ENCODE results near the gene TES.
"Not testable (repeated sequence)": the region's sequence is repeated elsewhere in the genome, so short reads cannot be mapped to it uniquely, and the experiment has no call there.

The TES gene

DNA sequence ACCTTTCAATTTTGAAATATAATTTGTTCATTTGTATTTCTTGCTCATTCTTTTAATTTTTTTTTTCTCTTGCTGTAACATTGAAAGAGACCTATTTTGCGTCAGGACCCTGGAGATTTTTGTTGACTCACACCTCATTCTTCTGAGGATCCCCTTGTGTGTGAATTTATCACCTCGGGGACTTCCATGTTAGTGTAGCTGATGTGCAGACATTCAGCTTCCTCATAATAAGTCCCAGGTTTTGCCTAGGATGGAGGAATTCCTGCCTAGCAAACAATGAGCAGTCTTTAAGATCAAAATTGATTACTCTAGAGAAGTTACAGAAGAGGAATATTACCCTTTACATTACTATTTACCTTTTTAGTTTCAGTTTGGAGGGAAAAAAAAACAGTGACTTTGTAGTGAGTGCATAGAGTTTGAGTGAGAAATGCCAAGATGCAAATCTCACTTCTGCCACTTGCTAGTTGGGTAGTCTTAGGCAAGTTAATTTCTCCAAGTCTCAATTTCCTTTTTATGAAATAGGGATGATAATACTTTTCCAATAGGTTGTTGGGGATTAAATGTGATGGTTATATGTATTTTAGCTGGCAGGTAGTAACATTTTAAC is 14.3 kb downstream of the TES start:
- DNase-seq = no peak

DNA sequence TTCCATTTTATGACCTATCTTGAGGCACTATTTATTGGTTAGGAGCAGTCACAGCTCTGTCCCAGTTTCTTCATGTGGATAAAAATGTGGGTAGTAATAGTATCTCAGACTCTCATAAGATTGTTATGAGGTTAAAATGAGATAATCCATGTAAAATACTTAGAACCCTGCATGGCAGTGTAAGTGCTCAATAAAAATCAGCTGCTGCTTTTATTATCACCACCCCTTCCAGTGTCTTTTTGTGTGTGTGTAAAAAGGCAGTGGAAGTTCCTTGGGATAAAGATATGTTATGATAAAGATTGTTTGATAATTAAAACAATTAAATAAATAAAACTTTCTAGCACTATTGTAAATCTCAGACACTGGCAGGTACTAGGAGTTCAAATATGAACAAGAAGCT is 15.5 kb downstream of the TES start:
- DNase-seq = no peak

DNA sequence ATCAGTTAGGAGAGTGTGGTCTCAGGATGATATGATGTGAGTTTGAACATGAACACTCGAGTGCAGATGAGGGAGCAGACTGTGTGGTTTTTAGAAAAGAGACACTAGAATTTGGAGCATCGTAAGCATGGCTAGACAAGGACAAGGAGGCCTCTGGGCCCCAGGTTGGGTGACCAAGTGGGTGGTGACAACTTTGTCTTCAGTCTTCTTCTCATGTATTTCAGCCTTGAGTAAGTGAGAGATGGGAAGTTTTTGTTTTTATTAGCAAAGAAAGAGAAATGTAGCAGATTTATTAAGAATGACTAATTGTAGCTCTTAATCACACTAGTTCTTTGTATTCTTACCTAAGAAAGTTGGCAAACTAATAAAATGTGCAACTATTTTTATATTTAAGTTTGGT is 16.3 kb downstream of the TES start:
- DNase-seq = no peak

DNA sequence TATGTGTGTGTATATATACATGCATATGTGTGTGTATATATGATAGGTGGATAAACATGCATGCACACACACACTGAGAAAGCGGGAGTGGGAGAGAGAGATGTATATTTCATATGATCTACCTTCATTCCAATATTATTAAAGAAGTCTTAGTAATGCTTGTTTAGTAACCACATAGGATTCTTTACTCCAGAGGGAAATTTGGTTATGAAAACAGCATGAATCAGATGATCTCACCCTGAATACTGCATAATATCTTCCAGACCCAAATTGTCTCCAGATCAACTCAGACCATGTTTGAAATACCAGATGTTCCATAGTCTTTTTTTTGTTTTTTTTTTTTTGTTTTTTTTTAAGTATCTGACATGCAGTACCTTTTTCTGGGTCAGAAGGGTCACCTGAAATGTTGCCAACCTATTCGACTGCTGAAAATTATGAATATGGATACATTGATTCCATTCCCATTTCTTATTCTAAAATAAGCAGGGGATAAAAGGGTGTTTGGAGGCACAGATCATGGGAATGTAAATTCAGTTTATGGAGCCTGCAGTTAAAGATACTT is 17.4 kb downstream of the TES start:
- no peak for DNase-seq

DNA sequence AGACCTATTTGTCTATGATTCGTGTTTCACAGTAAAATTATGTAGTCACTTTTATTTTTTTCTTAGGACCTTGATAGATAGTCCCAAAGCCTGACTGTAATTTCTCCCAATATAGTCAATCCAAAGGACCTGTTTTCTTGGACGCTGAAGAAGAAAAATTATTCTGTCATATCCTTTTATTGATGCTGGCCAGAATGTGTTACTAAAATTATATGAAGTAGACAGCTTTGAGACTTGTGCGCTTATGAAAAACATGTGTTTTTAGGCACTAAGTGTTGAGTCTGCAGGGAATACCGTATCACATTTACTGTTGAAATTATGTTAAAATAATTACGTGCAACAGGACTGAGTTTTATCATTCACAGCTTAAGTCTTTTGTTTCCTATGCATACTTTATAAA is 17.9 kb downstream of the TES start:
- DNase-seq = no peak

DNA sequence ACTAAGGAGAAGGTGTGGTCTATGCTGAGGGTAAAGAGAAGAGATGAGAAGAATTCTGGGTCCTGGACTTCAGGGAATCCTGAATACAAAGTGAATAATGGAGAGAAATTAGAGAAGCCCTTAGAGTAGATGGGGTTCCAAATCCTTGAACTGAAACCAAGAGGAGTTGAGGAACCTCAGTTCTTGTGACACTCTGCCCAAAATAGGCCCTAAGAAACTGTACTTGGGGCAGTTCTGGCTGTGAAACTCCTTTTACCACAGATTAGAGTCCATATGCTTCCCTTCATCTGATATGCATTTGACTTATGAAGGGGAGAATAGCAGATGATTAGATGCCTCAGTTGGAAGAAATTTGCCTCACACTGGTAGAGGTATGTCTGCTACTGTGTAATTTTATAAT is 19.0 kb downstream of the TES start:
- no peak for DNase-seq

DNA sequence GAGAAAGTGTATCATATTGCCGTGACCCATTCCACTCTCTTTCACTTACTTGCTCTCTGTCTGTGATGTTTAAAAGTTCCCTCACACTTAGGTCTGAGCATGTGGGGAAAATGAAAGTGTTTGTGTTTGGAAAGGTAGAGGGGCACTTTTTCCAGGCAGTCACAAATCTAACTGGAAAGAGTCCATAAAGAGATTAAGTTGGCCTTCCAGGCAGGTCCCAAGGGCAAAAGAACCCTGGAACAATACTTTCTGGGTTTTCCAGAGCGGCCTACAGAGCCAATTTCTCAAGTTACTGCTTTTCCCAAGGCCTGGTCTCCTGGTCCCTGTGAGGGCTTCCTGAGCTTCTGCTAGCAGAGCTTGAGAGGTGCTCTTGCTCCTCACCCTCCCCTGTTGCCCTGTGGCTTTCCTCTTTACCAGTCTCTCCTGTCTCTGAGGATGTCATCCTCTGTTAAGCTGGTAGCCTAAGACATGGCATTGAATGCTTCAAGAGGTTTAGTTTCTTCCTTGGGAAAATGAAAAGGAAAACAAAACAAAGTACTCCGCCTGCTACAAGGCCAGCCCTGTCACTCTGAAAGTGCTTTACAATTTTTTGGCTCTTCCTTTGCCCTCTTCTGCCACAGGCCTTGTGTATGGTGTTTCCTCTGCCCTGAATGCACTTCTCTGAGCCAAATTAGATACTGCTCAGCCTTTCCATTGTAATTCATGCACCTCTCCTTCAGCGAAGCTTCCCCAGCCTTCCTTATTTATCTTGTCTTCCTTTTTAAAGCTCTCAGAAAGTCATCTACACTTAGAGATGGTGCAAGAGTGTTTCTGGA is 20.1 kb downstream of the TES start:
- DNase-seq = no peak

DNA sequence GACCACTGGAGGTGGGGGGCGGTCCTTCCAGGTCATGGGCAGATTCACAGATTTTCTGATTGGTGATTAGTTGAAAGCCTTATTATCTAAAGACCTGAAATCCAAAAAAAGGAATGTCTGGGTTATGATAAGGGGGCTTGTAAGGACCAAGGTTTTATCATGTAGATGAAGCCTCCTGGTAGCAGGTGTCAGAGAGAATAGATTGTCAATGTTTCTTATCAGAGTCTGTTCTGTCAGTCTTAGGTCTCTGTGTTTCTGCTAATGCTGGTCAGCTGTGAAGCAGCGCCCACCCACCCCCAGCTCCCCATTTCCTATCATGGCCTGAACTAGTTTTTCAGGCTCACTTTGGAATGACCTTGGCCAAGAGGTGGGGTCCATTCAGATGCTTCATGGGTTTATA is 21.2 kb downstream of the TES start:
- DNase-seq = no peak

DNA sequence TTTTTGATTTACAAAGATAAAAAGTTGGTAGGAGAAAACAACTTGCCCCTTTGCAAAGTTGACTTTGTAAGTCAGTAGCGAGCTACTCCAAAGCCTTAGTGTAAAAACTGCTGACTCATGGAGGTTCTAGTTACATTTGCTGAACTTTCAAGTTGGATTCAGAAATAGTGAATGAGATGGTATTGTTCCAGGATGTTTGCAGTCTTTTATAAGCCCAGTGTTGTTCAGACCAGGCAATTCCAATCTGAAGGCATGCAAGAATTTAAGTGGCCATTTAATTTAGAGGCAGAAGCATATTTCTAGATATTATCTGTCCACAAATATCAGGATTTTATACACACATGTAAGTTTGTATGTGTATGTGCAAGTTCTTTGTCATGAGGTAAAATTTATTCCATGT is 21.6 kb downstream of the TES start:
- DNase-seq = no peak

DNA sequence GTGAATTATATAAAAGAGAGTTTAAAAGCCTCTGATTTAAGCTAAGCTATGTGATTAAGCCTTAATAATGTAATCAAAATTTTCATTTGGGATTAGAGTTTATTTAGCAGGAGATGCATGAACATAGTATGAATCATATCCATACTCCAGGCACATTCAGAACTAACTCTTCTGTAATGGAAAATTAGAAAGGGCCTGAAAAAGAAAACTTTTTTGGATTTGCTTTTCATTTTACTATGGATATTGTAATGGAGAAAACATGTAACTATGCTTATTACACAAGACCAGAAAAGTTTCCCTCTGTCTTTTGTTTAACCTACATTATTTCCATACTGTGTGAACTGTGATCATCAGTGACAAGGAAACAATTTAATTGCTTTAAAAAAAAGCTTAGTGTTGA is 22.0 kb downstream of the TES start:
- DNase-seq = no peak

DNA sequence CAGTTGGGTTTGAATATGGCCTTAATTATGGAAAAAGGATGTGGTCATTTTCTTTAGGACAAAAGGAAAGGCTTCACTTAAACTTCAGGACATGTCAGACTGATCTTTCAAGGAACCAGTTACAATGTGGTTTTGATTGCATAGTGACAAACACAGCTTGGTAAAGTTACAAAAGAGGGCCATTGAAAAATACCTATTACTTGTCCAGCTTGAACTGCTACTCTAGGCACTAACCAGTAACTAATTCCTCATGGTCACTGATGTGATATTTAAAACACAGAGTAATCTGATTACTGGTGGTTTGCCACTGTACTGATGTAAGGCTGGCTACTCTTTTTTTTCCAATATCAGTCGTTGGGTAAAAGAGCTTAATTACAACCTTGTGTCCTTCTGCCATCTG is 22.6 kb downstream of the TES start:
- DNase-seq = no peak

DNA sequence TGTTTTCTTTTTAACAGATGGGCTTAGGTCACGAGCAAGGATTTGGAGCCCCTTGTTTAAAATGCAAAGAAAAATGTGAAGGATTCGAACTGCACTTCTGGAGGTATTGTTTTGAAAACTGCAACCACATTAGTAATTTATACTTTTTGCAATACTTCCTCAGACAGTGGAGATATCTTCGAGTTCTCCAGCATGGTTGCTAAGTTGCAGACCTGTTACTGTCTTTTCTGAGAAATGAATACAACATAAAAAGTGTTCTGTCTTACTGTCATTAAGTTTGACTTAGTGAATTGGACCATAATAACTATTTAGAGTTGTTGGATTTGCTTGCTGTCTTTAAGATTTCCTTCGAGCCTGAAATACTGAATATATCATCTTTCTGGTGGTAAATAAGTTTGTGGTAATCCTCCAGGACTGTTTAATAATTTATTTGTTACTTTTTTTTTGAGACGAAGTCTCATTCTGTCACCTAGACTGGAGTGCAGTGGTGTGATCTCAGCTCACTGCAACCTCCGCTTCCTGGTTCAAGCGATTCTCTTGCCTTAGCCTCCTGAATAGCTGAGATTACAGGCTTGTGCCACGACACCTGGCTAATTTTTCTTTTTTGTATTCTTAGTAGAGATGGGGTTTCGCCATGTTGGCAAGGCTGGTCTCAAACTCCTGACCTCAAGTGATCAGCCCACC is 24.3 kb downstream of the TES start:
- no peak for DNase-seq

DNA sequence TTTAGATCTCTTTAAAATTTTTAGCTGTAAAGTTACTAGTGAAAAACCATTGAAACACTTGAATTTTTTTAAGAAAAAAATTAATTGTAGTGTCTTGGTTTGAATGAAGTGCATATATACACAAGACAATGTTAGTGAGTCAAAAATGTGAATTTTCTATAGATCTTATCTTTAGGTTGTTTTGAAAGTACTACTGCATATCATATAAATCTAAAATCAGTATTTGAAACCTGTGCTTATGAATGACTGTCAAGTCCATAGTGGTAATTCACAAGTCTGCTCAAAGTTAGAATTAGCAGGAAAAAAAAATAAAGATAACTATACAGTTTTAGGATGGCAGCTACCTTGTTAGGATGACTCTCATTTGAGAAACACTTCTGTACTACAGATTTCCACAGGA is 25.0 kb downstream of the TES start:
- DNase-seq = no peak

DNA sequence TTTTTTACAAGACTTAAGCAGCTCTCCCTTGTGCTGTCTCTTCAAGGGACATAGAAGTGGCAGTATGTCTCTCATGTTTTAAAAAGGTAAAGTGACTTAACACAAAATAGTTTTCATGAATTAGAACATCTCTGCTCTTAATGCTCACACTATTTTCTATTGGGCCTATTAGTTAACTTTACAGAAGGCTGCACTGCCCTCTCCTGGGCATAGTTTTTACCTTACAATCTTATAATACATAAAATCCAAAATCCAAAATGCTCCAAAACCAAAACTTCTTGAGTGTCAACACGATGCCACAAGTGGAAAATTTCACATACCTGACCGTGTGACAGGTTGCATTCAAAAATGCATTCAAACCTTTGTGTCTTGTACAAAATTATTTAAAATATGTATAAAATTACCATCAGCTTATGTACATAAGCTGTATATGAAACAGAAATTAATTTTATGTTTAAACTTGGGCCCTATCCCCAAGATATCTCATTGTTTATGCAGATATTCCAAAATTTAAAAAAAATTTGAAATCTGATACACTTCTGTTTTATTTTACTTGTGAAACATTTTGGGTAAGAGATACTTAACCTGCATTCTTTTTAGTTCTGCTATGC is 25.8 kb downstream of the TES start:
- peak; percentile 38 for DNase-seq

DNA sequence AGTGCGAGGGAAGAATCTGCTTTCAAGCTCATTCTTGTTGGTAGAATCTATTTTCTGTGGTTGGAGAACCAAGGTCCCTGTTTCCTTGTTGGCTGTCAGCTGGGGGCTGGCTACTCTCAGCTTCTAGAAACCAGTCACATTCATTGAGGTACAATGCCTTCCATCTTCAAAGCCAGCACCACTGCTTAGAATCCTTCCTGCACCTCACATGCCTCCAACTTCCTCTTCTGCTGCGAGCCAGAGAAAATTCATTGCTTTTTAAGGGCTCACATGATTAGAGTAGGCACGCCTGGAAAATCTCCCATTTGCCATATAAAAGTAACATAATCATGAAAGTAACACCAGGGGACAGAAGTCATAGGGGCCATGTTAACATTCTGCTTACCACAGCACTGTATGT is 28.7 kb downstream of the TES start:
- no peak for DNase-seq

DNA sequence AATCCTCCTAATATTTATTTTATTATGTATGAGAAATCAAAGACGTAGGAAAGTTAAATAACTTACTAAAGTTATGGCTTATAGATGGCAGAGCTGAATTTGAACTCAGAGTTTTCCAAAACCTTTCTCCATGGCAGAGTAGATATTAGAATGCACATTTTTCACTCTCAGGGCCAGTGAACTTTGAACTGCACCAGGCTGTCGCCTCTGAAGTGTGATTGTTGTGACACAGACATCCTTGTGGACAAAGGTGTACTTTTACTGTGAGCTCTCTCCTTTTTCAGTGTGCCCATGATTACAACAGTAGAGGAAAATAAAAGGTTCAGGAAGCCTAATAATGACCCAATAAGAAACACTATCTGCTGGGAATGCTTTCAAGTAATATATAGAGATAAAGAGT is 29.1 kb downstream of the TES start:
- DNase-seq = no peak

DNA sequence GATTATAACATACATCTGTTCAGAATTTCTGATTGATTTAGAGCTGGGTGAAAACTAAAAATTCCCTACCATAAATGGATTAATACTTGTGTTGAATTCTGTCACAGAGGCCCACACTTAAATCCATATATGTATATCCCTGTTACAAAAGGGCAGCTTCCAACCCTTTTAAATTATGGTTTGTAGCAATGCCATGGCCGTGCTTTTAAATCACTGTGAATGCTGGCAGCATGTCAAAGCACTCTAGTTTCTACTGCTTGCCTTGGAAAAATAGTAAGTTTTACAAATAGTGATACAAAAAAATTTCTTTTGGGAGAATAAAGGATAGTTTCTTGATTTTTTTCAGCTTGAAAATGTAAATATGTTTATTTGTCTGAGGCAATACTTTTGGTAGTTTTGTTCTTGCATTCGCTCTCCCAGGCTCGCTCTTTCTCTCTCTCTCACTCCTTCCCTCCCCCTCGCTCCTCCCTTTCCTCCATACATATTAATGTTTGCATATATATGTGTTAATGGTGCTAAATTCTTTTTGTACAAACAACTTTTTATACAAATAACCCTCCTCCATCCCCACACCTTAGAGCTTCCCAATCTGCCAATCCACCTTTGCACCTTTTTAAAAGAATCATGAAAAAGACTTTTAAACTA is 29.8 kb downstream of the TES start:
- DNase-seq = no peak

DNA sequence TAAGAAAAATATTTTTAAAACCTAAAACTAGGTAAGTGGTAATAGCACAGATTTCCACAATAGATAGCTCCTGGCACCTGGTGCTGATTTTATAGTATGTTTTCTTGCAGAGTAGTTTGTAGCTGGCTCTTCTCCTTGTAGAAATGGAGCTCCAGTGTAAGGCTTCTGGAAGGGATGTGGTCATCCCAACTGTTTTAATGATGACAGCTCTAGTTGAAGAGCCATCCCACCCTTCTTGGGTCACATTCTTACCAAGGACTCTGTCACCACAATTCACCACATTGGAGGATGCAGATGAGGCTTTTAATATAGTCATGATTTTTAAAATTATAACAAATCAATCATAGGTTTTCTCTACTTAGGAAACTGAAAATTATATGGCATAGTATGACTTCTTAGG is 31.0 kb downstream of the TES start:
- DNase-seq = no peak

DNA sequence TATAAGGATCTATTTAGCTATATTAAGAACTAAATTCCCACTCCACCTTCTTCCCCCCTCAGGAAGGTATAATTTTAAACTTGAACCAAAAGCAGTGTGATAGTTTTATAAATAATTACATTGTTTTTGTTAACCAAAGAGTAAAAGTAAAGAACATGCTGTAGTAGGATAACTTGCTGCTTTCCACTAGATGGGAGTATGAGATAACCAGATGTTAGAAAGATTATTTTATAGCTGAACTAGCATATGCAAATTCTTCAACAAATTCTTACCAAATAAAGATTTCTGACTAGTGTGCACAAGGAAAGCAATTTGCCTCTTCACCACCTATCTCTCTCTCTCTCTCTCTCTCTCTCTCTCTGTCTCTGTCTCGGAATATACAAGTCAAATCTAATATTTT is 31.8 kb downstream of the TES start:
- no peak for DNase-seq

DNA sequence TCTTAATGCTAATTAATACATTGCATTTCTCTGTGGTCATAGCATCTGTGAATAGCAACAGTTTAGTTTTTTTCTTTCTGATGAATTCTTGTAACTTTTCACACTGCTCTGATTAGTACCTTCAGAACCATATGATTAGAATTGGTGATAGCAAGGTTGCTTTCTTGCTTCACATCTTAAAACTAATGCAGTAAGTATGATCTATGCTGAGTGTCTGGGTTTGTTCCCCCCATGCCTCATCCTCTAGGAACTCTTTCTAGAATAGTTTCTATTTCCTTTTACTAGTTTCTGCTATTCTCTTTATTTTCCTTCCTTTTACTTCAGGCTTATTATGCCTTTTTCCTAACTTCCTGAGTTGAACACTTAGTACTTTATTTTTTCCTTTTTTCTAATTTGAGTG is 32.4 kb downstream of the TES start:
- no peak for DNase-seq

DNA sequence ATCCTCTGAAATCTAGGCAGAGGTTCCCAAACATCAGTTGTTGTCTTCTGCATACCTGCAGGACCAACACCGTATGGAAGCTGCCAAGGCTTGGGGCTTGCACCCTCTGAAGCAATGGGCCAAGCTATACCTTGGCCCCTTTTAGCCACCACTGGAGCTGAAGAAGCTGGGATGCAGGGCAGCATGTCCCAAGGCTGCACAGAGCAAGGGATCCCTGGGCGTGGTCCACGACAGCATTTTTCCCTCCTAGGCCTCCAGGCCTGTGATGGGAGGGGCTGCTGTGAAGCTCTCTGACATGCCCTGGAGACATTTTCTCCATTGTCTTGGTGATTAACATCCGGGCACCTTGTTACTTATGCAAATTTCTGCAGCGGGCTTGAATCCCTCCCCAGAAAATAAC is 34.5 kb downstream of the TES start:
- DNase-seq = not testable (repeated sequence)

DNA sequence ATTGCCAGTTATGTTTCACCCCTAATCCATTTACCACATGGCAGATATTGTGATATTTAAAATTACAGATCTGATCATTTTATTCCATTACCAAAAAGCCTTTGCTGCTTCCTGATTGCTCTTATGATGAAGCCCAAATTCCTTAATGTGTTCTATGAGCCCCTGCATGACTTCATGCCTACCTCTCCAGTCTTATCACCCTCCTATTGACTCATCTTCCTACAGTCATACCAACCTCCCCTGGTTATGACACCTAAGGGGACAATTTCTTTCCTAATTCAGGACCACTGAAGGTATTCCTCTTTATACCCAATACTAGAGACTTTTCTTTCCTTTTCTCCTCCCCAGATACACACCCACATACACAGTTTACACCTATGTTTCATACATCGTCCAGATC is 36.0 kb downstream of the TES start:
- DNase-seq = no peak

DNA sequence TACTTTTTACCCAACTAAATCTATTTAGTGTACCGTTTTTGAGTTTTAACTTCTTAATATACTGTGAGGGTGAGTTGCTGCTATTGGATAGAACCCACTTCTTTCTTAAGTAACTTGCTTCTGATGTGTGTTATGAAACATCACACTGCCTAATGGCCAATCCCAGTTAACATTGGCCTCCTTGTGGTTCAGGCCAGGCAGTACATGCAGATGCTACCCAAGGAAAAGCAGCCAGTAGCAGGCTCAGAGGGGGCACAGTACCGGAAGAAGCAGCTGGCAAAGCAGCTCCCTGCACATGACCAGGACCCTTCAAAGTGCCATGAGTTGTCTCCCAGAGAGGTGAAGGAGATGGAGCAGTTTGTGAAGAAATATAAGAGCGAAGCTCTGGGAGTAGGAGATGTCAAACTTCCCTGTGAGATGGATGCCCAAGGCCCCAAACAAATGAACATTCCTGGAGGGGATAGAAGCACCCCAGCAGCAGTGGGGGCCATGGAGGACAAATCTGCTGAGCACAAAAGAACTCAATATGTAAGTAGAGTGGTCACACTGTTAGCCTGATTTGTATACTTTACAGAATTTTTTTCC is 39.7 kb downstream of the TES start:
- no peak for DNase-seq
